Measurements from ENCODE around the gene ABCG4. TPM values are rescaled to one million over a fixed set of nuclear protein-coding genes. Genes with fewer than 3 reads are reported as not detected.
"Not testable (repeated sequence)": the region's sequence is repeated elsewhere in the genome, so short reads cannot be mapped to it uniquely, and the experiment has no call there.

ABCG4 gene
- polyA plus RNA-seq, 3 donors from 2014 or later, result not detected

- H3K9me3 Mint-ChIP-seq, result no peaks in the 10 kb centered on the region
- H3K36me3 Mint-ChIP-seq, result no peaks in the 10 kb centered on the region
- H3K4me3 Mint-ChIP-seq, result no peak overlapping the region
- DNase-seq, result no peak
- peaks cover 9 to 24% (median 24%) of the 10 kb centered on the region in 3 donors for H3K27me3 Mint-ChIP-seq (ENCODE audit: low read depth in 3 of 3)
- no peak overlapping the region for H3K27ac Mint-ChIP-seq
- peaks cover 7 to 10% of the 10 kb centered on the region in 2 donors for H3K4me1 Mint-ChIP-seq
Observed at GRCh38 chr11:119152043-119152442, 3.2 kb downstream of the ABCG4 start.

GRCh38 chr11:119152604-119153003 is 3.8 kb downstream of the ABCG4 start:
- Mint-ChIP-seq H3K36me3 (no peaks in the 10 kb centered on the region), H3K27me3 (ENCODE audit: low read depth in 3 of 3) (peaks cover 9 to 24% (median 24%) of the 10 kb centered on the region in 3 donors)

GRCh38 chr11:119153049-119153818 is 4.4 kb downstream of the ABCG4 start:
- peaks cover 6 to 8% of the 10 kb centered on the region in 2 donors for H3K4me1 Mint-ChIP-seq
- no peak for DNase-seq
- no peaks in the 10 kb centered on the region for H3K36me3 Mint-ChIP-seq
- H3K27ac Mint-ChIP-seq, result no peak overlapping the region
- H3K9me3 Mint-ChIP-seq, result no peaks in the 10 kb centered on the region
- H3K27me3 Mint-ChIP-seq (ENCODE audit: low read depth in 3 of 3), result peaks cover 9 to 24% (median 19%) of the 10 kb centered on the region in 3 donors
- no peak overlapping the region for H3K4me3 Mint-ChIP-seq

More at GRCh38 chr11:119152604-119153003, 3.8 kb downstream of the ABCG4 start:
- no peak overlapping the region for H3K4me3 Mint-ChIP-seq
- no peaks in the 10 kb centered on the region for H3K9me3 Mint-ChIP-seq
- H3K4me1 Mint-ChIP-seq, result peaks cover 7 to 10% of the 10 kb centered on the region in 2 donors
- no peak for DNase-seq
- peak overlapping the region in 1 of 6 donors; percentile 8 for H3K27ac Mint-ChIP-seq

GRCh38 chr11:119154178-119154577 is 5.3 kb downstream of the ABCG4 start:
- Mint-ChIP-seq H3K4me3 (no peak overlapping the region), H3K4me1 (peaks cover 0 to 2% of the 10 kb centered on the region in 2 donors), H3K36me3 (no peaks in the 10 kb centered on the region), H3K27ac (no peak overlapping the region), H3K27me3 (ENCODE audit: low read depth in 3 of 3) (peaks cover 9 to 19% (median 18%) of the 10 kb centered on the region in 3 donors), H3K9me3 (no peaks in the 10 kb centered on the region)
- no peak for DNase-seq

- H3K27me3 Mint-ChIP-seq (ENCODE audit: low read depth in 3 of 3), result peaks cover 5 to 12% (median 11%) of the 10 kb centered on the region in 3 donors
Observed at GRCh38 chr11:119155733-119156492, 7.1 kb downstream of the ABCG4 start.

GRCh38 chr11:119156496-119156895 is 7.6 kb downstream of the ABCG4 start:
- Mint-ChIP-seq H3K9me3 (no peaks in the 10 kb centered on the region), H3K4me3 (no peak overlapping the region), H3K27ac (no peak overlapping the region), H3K36me3 (no peaks in the 10 kb centered on the region), H3K27me3 (ENCODE audit: low read depth in 3 of 3) (peaks cover 5 to 11% (median 6%) of the 10 kb centered on the region in 3 donors), H3K4me1 (no peaks in the 10 kb centered on the region)
- no peak for DNase-seq

More at GRCh38 chr11:119155733-119156492, 7.1 kb downstream of the ABCG4 start:
- no peaks in the 10 kb centered on the region for H3K4me1 Mint-ChIP-seq
- no peaks in the 10 kb centered on the region for H3K36me3 Mint-ChIP-seq
- no peak for DNase-seq
- H3K27ac Mint-ChIP-seq, result no peak overlapping the region
- no peak overlapping the region for H3K4me3 Mint-ChIP-seq
- H3K9me3 Mint-ChIP-seq, result no peaks in the 10 kb centered on the region

- no peak for DNase-seq
- Mint-ChIP-seq H3K27me3 (ENCODE audit: low read depth in 3 of 3) (peaks cover 5 to 9% (median 5%) of the 10 kb centered on the region in 3 donors), H3K27ac (no peak overlapping the region), H3K9me3 (no peaks in the 10 kb centered on the region), H3K36me3 (no peaks in the 10 kb centered on the region), H3K4me3 (no peak overlapping the region), H3K4me1 (no peaks in the 10 kb centered on the region)
Observed at GRCh38 chr11:119157063-119157462, 8.2 kb downstream of the ABCG4 start.

- Mint-ChIP-seq H3K36me3 (no peaks in the 10 kb centered on the region), H3K9me3 (no peaks in the 10 kb centered on the region), H3K4me3 (no peak overlapping the region), H3K27ac (no peak overlapping the region), H3K27me3 (ENCODE audit: low read depth in 3 of 3) (peaks cover 4 to 5% (median 5%) of the 10 kb centered on the region in 3 donors), H3K4me1 (no peaks in the 10 kb centered on the region)
- no peak for DNase-seq
Observed at GRCh38 chr11:119158467-119158866, 9.6 kb downstream of the ABCG4 start.

- Mint-ChIP-seq H3K27ac (no peak overlapping the region), H3K9me3 (no peaks in the 10 kb centered on the region), H3K4me1 (no peaks in the 10 kb centered on the region), H3K4me3 (no peak overlapping the region), H3K36me3 (no peaks in the 10 kb centered on the region), H3K27me3 (ENCODE audit: low read depth in 3 of 3) (peaks cover 0 to 2% (median 1%) of the 10 kb centered on the region in 3 donors)
- DNase-seq, result no peak
Observed at GRCh38 chr11:119160151-119160550, 11.3 kb downstream of the ABCG4 start.

GRCh38 chr11:119161871-119162270 is 13.0 kb downstream of the ABCG4 start:
- Mint-ChIP-seq H3K27me3 (ENCODE audit: low read depth in 3 of 3) (no peaks in the 10 kb centered on the region), H3K27ac (no peak overlapping the region), H3K36me3 (no peaks in the 10 kb centered on the region), H3K9me3 (no peaks in the 10 kb centered on the region), H3K4me1 (no peaks in the 10 kb centered on the region), H3K4me3 (no peak overlapping the region)
- DNase-seq, result no peak

GRCh38 chr11:119166368-119167076 is 17.7 kb downstream of the ABCG4 start:
- DNase-seq, result no peak
- H3K9me3 Mint-ChIP-seq, result no peaks in the 10 kb centered on the region
- no peak overlapping the region for H3K4me3 Mint-ChIP-seq
- peaks cover 0 to 2% (median 0%) of the 10 kb centered on the region in 3 donors for H3K27me3 Mint-ChIP-seq (ENCODE audit: low read depth in 3 of 3)
- H3K27ac Mint-ChIP-seq, result no peak overlapping the region
- H3K36me3 Mint-ChIP-seq, result no peaks in the 10 kb centered on the region
- peaks cover 5 to 14% of the 10 kb centered on the region in 2 donors for H3K4me1 Mint-ChIP-seq

GRCh38 chr11:119167077-119167458 is 18.2 kb downstream of the ABCG4 start:
- not testable (repeated sequence) for H3K27me3 Mint-ChIP-seq (ENCODE audit: low read depth in 3 of 3); DNase-seq; H3K36me3 Mint-ChIP-seq; H3K4me3 Mint-ChIP-seq; H3K9me3 Mint-ChIP-seq; H3K27ac Mint-ChIP-seq
- peaks cover 5 to 14% of the 10 kb centered on the region in 2 donors for H3K4me1 Mint-ChIP-seq

GRCh38 chr11:119167933-119168332 is 19.1 kb downstream of the ABCG4 start:
- Mint-ChIP-seq H3K9me3 (no peaks in the 10 kb centered on the region), H3K36me3 (no peaks in the 10 kb centered on the region), H3K4me3 (peak overlapping the region in 4 of 5 donors; percentile 81 to 88 (median 83)), H3K27ac (peak overlapping the region; percentile 76 to 93 (median 89)), H3K27me3 (ENCODE audit: low read depth in 3 of 3) (peaks cover 0 to 2% (median 0%) of the 10 kb centered on the region in 3 donors), H3K4me1 (peaks cover 5 to 14% of the 10 kb centered on the region in 2 donors)
- DNase-seq, result no peak

All from immature natural killer cell (primary cell).